Ishikawa (cell line): Measurements from ENCODE around the gene ATP9A.

Source experiments
- CREB1 ChIP-seq: IDR thresholded peaks from 2 replicates; pipeline ENCODE4 v1.6.1; 2012; ENCODE audit warnings: low read depth
- MAX ChIP-seq: IDR thresholded peaks from 2 replicates; pipeline ENCODE4 v1.6.1; 2012

DNA sequence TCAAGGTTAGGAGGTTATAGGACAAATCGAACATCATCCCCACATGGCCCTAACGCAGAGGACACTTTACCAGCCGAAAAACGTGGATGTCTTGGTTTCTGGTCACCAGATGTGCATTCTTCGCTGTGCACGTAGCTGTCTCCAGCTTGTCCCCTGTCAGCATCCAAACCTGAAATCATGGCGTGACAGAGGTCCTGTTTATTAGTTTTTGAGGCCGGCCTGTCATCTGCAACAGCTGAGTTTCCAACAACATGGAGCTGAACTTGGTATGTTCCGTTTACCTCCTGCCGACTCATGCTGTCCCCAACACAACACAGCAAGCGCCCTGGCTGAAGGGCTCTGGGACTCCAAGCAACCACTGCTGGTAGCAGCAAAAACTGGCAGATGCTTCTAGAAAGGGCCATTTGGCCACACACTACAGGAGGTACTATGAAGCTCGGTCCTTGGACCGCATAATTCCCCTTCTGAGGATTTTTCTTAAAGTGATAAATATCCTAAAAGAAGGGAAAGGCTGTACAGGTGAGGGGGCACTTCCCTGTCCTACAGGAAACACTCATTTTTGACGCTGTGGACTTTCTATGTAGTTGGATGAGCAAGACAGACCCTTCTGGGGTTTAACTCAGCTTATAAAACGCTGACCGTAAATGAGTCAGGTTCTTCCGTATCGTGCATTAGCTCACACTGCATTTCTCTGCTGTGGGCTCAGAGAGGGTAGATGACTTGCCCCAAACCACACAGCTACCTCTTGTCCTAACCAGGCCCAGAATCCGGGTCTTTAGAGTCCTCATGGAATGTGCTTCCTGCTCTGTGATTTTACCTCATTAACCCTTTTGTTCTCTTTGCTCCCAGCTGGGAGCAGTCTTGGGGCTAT, 146.0 kb downstream of the ATP9A start:
- no peak for TF ChIP-seq CREB1
- no peak for TF ChIP-seq MAX
